K562 (cell line): Measurements from ENCODE around the gene TOM1L1.

ENCODE experiments used
- EGR1 ChIP-seq: fragments of 450-650 bp; conservative IDR thresholded peaks from 2 replicates; pipeline ENCODE4 v1.6.1; 2017; ENCODE audit warnings: mild to moderate bottlenecking
- FOS ChIP-seq: IDR thresholded peaks from 3 replicates; pipeline ENCODE4 v1.6.1; 2011; ENCODE audit not compliant: insufficient read length; ENCODE audit errors: extremely low read depth
- KLF13 ChIP-seq: fragments of 450-650 bp; IDR thresholded peaks from 2 replicates; pipeline ENCODE4 v1.6.1; 2016; ENCODE audit warnings: missing genetic modification characterization, low read depth, mild to moderate bottlenecking, missing compliant biosample characterization, moderate library complexity, borderline replicate concordance
- RNF2 ChIP-seq: sonication (generic); IDR thresholded peaks from 2 replicates; pipeline ENCODE4 v1.6.1; 2016
- SRSF7 ChIP-seq: fragments of 200-400 bp; formaldehyde crosslinking; optimal IDR thresholded peaks from 2 replicates; pipeline ENCODE3; 2017; ENCODE audit warnings: mild to moderate bottlenecking, low read depth, low read length
- TF ChIP-seq, protein P1 (sequence below), 3 experiments: IDR thresholded peaks in 2 of 3; conservative IDR thresholded peaks in 1 of 3; 2 replicates each; pipeline ENCODE4 v1.5.1; 2011 to 2012; ENCODE audit warnings: low read length in 3 of 3, mild to moderate bottlenecking in 3 of 3, control low read depth in 2 of 3, improper control_type of control experiment in 1 of 3, inconsistent platforms in 1 of 3, low read depth in 1 of 3, mixed read lengths in 1 of 3, moderate library complexity in 1 of 3; ENCODE audit not compliant: insufficient read depth in 2 of 3
- TF ChIP-seq, protein P2 (sequence below), 2 experiments: fragments of 450-650 bp in 1 of 2; IDR thresholded peaks; 2 replicates each; pipeline ENCODE4 v1.6.1; 2011 to 2017; ENCODE audit warnings: low read depth in 2 of 2, antibody characterized with exemption in 1 of 2, borderline replicate concordance in 1 of 2, low read length in 1 of 2, mild to moderate bottlenecking in 1 of 2, mixed read lengths in 1 of 2; ENCODE audit not compliant: control insufficient read depth in 1 of 2

DNA sequence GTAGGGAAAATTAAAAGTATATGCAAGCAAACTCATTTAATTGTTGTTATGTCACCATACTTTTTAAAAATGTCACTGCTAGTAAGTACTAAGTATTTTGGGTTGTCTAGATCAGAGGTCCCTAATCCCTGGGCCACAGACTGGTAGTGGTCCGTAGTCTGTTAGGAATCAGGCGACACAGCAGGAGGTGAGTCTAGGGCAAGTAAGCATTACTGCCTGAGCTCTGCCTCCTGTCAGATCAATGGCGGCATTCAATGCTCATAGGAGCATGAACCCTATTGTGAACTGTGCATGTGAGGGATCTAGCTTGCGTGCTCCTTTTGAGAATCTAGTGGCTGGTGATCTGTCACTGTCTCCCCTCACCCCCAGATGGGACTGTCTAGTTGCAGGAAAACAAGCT lies 89.5 kb downstream of the TOM1L1 start:
- TF ChIP-seq EGR1 = no peak
- TF ChIP-seq KLF13 = no peak
- TF ChIP-seq RNF2 = no peak
- TF ChIP-seq, protein P1, sequence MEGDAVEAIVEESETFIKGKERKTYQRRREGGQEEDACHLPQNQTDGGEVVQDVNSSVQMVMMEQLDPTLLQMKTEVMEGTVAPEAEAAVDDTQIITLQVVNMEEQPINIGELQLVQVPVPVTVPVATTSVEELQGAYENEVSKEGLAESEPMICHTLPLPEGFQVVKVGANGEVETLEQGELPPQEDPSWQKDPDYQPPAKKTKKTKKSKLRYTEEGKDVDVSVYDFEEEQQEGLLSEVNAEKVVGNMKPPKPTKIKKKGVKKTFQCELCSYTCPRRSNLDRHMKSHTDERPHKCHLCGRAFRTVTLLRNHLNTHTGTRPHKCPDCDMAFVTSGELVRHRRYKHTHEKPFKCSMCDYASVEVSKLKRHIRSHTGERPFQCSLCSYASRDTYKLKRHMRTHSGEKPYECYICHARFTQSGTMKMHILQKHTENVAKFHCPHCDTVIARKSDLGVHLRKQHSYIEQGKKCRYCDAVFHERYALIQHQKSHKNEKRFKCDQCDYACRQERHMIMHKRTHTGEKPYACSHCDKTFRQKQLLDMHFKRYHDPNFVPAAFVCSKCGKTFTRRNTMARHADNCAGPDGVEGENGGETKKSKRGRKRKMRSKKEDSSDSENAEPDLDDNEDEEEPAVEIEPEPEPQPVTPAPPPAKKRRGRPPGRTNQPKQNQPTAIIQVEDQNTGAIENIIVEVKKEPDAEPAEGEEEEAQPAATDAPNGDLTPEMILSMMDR (IDR thresholded peaks at IDR 0.05 in 2 of 3, conservative IDR thresholded peaks at IDR 0.05 in 1 of 3; ENCODE audit: insufficient read depth in 2 of 3, low read depth in 1 of 3, low read length in 3 of 3) = no peak
- TF ChIP-seq FOS = no peak
- TF ChIP-seq, protein P2, sequence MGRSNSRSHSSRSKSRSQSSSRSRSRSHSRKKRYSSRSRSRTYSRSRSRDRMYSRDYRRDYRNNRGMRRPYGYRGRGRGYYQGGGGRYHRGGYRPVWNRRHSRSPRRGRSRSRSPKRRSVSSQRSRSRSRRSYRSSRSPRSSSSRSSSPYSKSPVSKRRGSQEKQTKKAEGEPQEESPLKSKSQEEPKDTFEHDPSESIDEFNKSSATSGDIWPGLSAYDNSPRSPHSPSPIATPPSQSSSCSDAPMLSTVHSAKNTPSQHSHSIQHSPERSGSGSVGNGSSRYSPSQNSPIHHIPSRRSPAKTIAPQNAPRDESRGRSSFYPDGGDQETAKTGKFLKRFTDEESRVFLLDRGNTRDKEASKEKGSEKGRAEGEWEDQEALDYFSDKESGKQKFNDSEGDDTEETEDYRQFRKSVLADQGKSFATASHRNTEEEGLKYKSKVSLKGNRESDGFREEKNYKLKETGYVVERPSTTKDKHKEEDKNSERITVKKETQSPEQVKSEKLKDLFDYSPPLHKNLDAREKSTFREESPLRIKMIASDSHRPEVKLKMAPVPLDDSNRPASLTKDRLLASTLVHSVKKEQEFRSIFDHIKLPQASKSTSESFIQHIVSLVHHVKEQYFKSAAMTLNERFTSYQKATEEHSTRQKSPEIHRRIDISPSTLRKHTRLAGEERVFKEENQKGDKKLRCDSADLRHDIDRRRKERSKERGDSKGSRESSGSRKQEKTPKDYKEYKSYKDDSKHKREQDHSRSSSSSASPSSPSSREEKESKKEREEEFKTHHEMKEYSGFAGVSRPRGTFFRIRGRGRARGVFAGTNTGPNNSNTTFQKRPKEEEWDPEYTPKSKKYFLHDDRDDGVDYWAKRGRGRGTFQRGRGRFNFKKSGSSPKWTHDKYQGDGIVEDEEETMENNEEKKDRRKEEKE (IDR thresholded peaks at IDR 0.05; ENCODE audit: borderline replicate concordance in 1 of 2, control insufficient read depth in 1 of 2, low read depth in 2 of 2, low read length in 1 of 2) = no peak
- no peak for TF ChIP-seq SRSF7
